Spinal cord (tissue), 10 donors: Measurements from ENCODE around the gene MAPK4. TPM values are rescaled to one million over a fixed set of nuclear protein-coding genes. Genes with fewer than 3 reads are reported as not detected.
A peak's percentile ranks its signal among the peaks of the same experiment; 100 is the strongest.

Experiments used
- DNase-seq, 6 donors: peaks; one replicate each; pipeline versions ENCODE4 v3.0.0 to v3.0.0-alpha.2; 2013 to 2015; ENCODE audit warnings: low spot score in 6 of 6, low read depth in 4 of 6
- H3K27ac ChIP-seq: one replicate; pipeline ENCODE4 v1.5.1; 2013; ENCODE audit warnings: low read depth, low read length, control low read depth
- H3K27me3 ChIP-seq: one replicate; pipeline ENCODE4 v1.6.1; 2013; ENCODE audit warnings: low read length; ENCODE audit not compliant: control insufficient read depth, insufficient read depth
- H3K36me3 ChIP-seq: one replicate; pipeline ENCODE4 v1.6.1; 2013; ENCODE audit warnings: low read length; ENCODE audit not compliant: control insufficient read depth, insufficient read depth
- H3K4me1 ChIP-seq: one replicate; pipeline ENCODE4 v1.6.1; 2013; ENCODE audit warnings: low read length; ENCODE audit not compliant: control insufficient read depth, insufficient read depth
- H3K4me3 ChIP-seq: one replicate; pipeline ENCODE4 v1.5.1; 2013; ENCODE audit warnings: low read depth, low read length, control low read depth
- H3K9me3 ChIP-seq: one replicate; pipeline ENCODE4 v1.6.1; 2013; ENCODE audit warnings: low read length; ENCODE audit not compliant: control insufficient read depth, insufficient read depth
- WGBS: methylation state at CpG from one replicate; pipeline ENCODE4 v1.1.5; 2013; ENCODE audit warnings: missing lambda C conversion rate; ENCODE audit not compliant: insufficient coverage; 5-methylcytosine and 5-hydroxymethylcytosine counted together
- polyA plus RNA-seq, 2 donors: library from polyadenylated mRNA; unstranded; fragments of 120-200 nt; gene quantifications; one replicate each; pipeline ENCODE4 v1.2.1, GENCODE V29; 2013; ENCODE audit not compliant: insufficient read length in 2 of 2
- total RNA-seq, 2 donors: library from RNA; depleted of rRNA in 1 of 2; stranded (reverse); fragments of 120-200 nt in 1 of 2; fragments of >200 nt in 1 of 2; gene quantifications; one replicate each; pipeline versions ENCODE4 v1.2.3 to v1.2.4, GENCODE V29; 2013 to 2014
- donor health status: healthy.

MAPK4 gene
- total and polyA plus RNA-seq, 4 donors: 21.6 to 89.0 (median 25.2) TPM

DNA sequence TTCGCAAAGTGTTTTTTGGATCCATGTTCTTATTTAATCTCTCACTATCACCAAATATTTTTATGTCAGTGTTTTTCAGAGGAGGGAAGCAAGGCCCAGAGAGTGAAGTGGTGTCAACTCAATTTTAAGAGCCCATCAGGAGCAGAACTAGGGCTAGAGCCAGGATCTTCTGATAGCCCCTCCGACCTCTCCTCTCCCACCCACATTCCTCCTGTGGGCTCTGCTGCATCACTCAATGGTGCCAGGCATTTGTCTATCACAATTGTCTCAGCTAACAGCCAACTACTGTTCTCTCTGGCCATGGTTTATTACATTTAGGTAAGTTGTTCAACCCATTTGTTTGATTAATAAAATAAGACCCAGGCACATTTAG is 68.6 kb downstream of the MAPK4 start:
- Histone ChIP-seq H3K4me1 (peaks cover 15% of the 10 kb centered on the region), H3K9me3 (no peaks in the 10 kb centered on the region), H3K27ac (no peak overlapping the region), H3K4me3 (no peak overlapping the region), H3K36me3 (no peaks in the 10 kb centered on the region), H3K27me3 (no peaks in the 10 kb centered on the region)
- DNase-seq: no peak
- WGBS: 100% methylated on average over 1 of the region's 2 CpGs

DNA sequence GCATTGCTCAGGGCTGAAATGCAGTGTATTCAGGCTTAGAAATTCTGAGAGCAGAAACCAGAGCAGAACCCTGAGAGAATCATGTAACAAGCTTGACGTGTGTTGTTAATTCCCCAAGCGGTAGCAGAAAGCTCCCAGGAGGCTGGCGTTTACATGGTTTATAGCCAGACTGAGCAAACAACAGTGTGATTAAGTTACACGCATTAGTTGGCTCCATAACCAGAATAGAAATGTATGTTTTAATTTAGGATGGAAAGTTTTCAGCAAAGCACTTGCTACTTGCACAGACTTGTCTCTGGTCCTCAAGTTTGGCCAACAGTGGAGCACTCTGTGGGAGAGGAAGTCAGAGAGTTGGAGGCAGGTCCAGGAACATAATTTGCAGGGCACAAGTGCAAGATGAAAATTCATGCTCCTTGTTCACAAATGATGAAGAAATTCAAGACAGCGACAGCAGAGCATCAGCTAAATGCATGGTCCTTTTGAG is 69.3 kb downstream of the MAPK4 start:
- Histone ChIP-seq H3K27me3 (no peaks in the 10 kb centered on the region), H3K27ac (no peak overlapping the region), H3K4me3 (no peak overlapping the region), H3K9me3 (no peaks in the 10 kb centered on the region), H3K4me1 (peaks cover 16% of the 10 kb centered on the region), H3K36me3 (no peaks in the 10 kb centered on the region)
- peak in 1 of 6 donors; percentile 82 for DNase-seq
- WGBS: 61% methylated on average over 5 of the region's 5 CpGs

DNA sequence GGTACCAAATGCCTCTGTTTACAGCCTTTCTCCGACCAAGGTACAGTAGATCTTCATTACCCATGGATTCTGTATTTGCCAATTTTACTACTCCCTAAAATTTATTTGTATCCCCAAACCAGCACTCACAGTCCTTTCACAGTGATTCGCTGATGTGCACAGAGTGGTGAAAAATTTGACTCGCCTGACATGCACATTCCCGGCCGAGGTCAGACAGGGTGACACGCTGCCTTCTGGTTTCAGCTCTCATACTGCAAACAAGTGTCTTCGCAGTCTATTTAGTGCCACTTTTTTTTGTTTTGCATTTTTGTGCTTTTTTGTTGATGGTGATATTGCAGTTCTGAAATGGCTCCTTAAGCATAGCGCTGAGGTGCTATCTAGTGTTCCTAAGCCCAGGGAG is 71.0 kb downstream of the MAPK4 start:
- no peak overlapping the region for H3K4me3 ChIP-seq
- no peaks in the 10 kb centered on the region for H3K9me3 ChIP-seq
- H3K4me1 ChIP-seq: peaks cover 16% of the 10 kb centered on the region
- H3K27me3 ChIP-seq: no peaks in the 10 kb centered on the region
- no peak overlapping the region for H3K27ac ChIP-seq
- WGBS: 71% methylated on average over 8 of the region's 8 CpGs
- DNase-seq: no peak
- H3K36me3 ChIP-seq: no peaks in the 10 kb centered on the region

DNA sequence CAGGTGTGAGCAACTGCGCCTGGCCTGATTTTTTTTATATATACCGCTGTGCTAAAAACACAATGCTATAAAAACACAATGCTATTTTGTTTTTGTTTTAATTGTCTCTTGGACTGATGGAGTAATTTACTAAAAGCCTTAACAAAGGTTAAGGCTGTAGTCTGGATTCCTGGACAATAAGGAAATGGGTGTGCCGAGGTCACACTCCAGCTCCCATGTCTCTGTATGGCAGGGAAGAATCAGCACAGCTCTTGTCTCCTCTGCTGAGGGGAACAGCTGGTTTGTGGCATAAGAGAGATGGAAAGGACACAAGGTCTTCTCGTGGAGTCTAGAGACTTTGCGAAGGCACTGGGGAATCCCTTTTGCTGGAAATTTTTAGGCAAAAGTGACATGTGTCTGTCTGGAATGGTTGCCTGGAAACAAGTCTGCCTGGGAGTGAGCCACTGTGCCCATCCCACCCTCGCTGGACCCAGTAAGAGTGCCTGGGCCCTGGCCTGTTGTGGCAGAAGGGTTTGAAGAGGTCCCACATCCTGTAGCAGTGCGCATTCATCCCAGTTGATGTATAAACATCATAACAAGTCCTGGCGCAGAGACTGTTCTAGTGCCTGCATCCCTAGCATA is 73.1 kb downstream of the MAPK4 start:
- Histone ChIP-seq H3K4me3 (no peak overlapping the region), H3K4me1 (peaks cover 22% of the 10 kb centered on the region), H3K9me3 (no peaks in the 10 kb centered on the region), H3K27me3 (no peaks in the 10 kb centered on the region), H3K36me3 (no peaks in the 10 kb centered on the region), H3K27ac (no peak overlapping the region)
- WGBS: 91% methylated on average over 6 of the region's 8 CpGs
- DNase-seq: no peak

DNA sequence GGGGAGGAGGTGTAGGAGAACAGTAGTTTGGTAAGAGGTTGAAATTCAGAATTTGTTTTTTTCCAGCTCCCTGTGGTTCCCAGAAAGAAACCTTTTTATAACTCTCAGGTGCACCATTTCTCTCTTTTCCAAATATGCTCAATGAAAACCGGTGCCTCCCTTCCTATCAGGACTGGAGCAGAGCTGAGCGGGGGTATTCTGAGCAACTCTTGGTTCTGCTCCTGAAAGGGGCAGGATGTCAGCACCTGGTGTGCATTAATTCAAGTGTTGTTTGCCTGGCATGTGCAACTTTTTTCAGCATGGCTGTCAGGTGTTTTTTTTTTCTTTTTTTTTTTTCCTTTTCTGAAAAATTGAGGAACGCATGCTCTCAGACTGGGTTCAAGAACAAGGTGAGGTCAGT is 74.1 kb downstream of the MAPK4 start:
- Histone ChIP-seq H3K4me1 (peaks cover 30% of the 10 kb centered on the region), H3K4me3 (no peak overlapping the region), H3K9me3 (no peaks in the 10 kb centered on the region), H3K27me3 (no peaks in the 10 kb centered on the region), H3K36me3 (no peaks in the 10 kb centered on the region), H3K27ac (no peak overlapping the region)
- DNase-seq: no peak
- 80% methylated on average over 2 of the region's 3 CpGs for WGBS

DNA sequence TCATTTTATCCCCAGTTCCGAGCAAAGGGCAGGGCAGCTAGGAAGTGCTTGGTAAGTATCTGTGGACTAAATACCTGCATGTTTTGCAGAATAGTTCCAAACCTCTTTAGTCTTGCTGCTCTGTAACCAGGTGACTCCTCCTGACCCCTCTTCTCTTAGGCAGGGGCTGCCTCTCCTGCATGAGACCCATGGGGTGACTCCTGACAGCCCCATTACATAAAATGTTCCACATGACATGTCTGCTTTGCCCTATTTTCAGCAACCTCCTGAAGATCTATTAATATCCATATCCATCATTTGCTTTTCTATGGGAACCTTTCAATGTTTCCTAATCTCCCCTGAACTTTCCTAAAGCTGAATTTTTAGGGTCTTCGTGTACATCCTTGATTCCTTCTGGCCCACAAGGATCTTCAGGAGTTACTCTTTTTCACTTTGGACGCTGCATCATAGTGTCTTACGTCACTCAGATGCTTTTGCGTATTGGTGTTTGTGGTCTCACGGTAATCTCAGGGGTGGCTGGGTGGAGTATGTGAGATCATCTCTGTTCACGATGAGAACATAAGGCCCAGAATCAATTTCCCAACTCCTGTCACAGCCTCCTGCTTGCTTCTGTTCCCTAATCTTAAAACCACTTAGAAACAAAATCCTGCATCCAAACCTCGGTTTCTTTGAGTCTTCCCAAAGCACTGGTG is 76.6 kb downstream of the MAPK4 start:
- Histone ChIP-seq H3K36me3 (no peaks in the 10 kb centered on the region), H3K27me3 (no peaks in the 10 kb centered on the region), H3K27ac (no peak overlapping the region), H3K4me1 (peaks cover 26% of the 10 kb centered on the region), H3K9me3 (no peaks in the 10 kb centered on the region), H3K4me3 (no peak overlapping the region)
- DNase-seq: no peak
- 90% methylated on average over 2 of the region's 8 CpGs for WGBS

DNA sequence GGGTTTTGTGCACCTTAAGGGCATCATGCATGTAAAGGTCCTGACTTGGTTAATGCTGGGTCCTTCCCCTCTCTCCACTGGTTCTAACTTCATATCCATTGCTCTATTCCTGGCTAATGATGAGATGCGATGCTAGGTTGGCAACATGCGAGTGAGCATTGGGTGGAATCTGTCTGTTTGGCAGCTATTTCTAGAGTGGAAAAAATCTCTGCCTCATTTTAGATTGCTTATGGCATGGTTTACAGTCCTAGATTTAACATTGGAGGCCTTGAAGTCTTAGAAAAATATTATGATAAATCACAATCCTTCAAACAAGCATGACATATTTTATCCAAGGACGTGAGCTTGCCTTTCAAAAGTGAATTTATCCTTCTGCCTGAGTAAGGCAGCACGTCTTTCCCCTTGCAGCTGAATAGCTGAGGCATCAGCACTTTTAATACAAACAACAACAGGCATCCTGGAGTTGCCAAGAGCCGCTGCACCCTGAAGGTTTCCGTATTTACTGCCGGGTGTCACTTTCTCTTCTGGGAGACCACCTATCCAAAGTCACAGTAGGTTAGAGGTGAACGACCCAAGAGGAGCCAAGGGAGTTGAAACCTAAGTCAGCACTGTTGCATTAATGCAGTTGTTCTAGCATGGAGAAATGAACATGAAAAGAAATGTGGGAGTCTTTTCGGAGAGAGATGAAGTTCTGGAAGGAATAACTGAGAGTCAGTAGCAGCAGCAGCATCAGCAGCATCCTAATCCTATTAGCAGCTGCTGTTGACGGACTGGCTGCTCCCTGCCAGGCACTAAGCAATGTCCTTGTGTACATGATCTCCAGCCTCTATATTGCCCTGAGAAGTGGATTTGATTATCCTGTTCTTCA is 78.4 kb downstream of the MAPK4 start:
- Histone ChIP-seq H3K4me1 (peaks cover 18% of the 10 kb centered on the region), H3K4me3 (no peak overlapping the region), H3K9me3 (no peaks in the 10 kb centered on the region), H3K36me3 (no peaks in the 10 kb centered on the region), H3K27ac (peak overlapping the region; percentile 29), H3K27me3 (no peaks in the 10 kb centered on the region)
- WGBS: 30% methylated on average over 8 of the region's 10 CpGs
- DNase-seq: peak in 2 of 6 donors; percentile 41 to 83

DNA sequence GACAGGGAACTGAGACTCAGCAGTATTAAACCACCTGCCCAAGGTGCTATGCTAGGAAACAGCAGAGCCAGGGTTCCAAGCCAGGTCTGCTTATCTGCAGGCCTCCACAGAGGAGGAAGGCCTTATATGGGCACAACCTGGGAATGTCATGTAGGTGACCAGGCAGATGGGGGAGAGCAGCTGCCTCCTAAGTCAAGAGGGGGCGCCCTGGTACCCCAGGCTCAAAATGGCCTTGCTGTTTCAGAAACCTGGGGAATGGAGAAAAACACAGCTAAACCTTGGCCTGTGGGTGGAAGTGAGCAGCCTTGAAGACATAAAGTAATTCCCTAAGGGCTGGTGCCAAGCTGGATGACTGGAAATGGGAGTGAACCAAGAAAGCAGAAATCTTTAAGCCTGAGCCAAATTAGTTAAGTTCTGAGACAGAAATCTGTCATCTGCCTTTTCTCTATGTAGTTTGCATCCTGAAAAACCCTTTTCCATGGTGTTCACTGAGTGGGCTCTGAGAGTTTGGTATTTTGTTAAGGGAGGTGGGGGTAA is 79.1 kb downstream of the MAPK4 start:
- Histone ChIP-seq H3K27ac (peak overlapping the region; percentile 29), H3K4me3 (no peak overlapping the region), H3K9me3 (no peaks in the 10 kb centered on the region), H3K36me3 (no peaks in the 10 kb centered on the region), H3K27me3 (no peaks in the 10 kb centered on the region), H3K4me1 (peaks cover 15% of the 10 kb centered on the region)
- peak in 1 of 6 donors; percentile 81 for DNase-seq
- WGBS: 100% methylated on average over 1 of the region's 1 CpG

DNA sequence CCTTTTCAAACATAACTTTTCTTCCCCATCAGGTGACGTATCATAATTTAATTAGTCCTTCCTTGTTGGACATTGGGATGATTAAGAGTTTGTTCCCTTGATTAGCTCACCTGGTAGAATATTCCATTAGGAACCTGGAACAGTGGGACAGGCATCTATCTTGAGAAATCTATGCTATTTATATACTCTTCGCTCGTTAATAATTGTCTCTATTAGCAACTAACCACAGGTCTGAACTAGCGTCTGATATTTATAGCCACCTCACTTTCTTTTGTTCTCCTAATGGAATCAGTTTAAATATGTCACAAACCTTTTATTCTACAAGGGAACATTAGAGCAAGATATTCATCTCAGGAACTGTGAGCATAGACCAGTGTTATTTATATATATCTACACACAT is 79.8 kb downstream of the MAPK4 start:
- WGBS: no CpG with 5 or more reads among the region's 4 CpGs
- Histone ChIP-seq H3K4me1 (peaks cover 15% of the 10 kb centered on the region), H3K4me3 (no peak overlapping the region), H3K27ac (no peak overlapping the region), H3K9me3 (no peaks in the 10 kb centered on the region), H3K36me3 (no peaks in the 10 kb centered on the region), H3K27me3 (no peaks in the 10 kb centered on the region)
- no peak for DNase-seq
